Subcutaneous adipose tissue (tissue), 4 donors: Measurements from ENCODE around the gene IL21R. TPM values are rescaled to one million over a fixed set of nuclear protein-coding genes. Genes with fewer than 3 reads are reported as not detected.

ENCODE experiments used
- total RNA-seq, 4 donors: library from RNA; depleted of rRNA; stranded (reverse); fragments of >200 nt; gene quantifications; one replicate each; pipeline ENCODE4 v1.1.0, GENCODE V29; 2016
- TF ChIP-seq, protein P1 (sequence below): fragments of 450-650 bp; IDR thresholded peaks from one replicate; pipeline ENCODE4 v1.5.1; 2016; ENCODE audit warnings: low read depth, mild to moderate bottlenecking, control low read depth, antibody characterized with exemption, moderate library complexity

The IL21R gene
- total RNA-seq, 4 donors from 2014 or later: 0.51 TPM; not detected in 3

GRCh38 chr16:27437946-27438345, 36.0 kb downstream of the IL21R start:
- TF ChIP-seq, protein P1, sequence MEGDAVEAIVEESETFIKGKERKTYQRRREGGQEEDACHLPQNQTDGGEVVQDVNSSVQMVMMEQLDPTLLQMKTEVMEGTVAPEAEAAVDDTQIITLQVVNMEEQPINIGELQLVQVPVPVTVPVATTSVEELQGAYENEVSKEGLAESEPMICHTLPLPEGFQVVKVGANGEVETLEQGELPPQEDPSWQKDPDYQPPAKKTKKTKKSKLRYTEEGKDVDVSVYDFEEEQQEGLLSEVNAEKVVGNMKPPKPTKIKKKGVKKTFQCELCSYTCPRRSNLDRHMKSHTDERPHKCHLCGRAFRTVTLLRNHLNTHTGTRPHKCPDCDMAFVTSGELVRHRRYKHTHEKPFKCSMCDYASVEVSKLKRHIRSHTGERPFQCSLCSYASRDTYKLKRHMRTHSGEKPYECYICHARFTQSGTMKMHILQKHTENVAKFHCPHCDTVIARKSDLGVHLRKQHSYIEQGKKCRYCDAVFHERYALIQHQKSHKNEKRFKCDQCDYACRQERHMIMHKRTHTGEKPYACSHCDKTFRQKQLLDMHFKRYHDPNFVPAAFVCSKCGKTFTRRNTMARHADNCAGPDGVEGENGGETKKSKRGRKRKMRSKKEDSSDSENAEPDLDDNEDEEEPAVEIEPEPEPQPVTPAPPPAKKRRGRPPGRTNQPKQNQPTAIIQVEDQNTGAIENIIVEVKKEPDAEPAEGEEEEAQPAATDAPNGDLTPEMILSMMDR: no peak

DNA sequence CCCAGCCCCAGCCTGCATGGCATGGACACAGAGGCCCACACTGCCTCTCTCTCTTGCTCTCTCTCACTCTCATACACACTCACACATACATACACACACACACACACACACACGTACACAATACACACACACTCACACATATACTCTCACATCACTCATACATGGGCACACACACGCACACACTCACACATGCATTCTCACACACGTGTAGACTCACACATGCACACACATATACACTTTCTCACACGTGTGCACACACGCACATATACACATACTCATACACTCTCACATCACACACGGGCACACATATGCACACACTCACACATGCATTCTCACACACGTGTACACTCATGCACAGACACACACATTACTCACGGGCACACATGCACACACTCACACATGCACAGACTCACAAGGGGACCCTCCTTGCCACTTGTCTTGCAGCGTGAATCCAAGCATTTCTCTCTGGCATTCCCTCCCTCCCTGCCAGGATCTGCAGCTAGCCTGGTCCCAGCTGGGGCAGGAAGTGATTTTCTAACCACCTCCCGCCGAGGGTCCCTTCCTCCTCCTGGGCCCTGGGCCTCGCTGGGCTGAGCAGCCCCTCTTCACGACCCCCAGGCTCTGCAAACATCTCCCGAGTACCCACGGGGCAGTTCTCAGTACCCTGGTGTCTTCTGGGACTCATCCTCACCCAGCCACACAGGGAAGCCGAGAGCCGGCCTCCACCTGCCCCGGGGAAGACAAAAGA, 37.5 kb downstream of the IL21R start:
- TF ChIP-seq, protein P1: no peak

DNA sequence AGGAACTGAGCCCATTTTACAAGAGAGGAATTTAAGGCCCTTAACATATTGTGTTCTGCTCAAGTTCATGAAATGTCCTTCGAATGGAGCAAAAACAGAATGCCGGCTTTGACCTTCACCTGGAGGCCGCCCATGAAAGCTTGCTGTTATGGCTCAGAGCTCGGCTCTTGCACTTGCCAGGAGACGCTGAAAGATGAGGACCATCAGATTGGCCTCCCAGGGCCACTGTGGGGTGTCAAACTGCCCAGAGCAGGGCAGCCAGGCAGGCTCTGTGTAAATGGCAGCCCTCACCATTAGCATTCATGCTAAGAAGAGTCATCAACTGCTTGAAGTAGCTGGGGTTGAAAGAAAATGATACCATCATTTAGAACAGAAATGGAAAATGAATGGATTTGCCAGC, 39.3 kb downstream of the IL21R start:
- TF ChIP-seq, protein P1: no peak

DNA sequence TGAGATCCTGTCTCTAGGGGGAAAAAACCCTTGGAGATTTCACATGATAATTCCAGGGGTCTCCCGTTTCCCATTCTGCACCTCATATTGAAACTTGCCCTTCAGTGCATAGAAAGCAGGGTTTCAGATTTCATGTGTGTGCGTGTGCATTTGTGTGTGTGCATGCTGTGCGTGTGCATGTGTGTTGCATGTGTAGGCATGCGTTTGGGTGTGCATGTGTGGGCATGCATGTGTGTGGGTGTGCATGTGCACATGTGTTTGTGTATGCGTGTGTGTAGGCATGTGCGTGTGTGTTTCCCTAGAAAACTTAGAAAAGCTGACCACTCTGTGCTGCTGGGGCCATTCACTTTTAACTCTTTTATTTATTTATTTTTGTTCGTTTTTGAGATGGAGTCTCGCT, 40.0 kb downstream of the IL21R start:
- TF ChIP-seq, protein P1: no peak

DNA sequence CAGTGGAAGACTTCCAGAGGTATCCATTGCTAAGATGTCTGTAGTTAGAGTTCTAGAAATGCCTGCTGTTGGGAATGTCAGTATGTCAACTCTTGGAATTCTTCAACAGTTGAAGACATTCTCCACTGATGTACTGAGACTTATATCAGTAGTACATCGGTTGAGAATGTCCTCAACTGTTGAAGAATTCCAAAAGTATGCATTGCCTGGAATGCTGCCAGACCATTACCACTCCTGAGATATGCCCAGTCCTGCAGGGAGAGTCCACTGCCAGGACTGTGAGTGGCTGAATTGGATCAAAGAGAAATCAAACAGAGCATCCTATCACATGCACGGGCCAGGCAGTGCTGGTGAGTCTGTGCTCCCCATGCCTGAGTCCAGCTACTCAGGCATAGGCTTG, 42.0 kb downstream of the IL21R start:
- TF ChIP-seq, protein P1: no peak

DNA sequence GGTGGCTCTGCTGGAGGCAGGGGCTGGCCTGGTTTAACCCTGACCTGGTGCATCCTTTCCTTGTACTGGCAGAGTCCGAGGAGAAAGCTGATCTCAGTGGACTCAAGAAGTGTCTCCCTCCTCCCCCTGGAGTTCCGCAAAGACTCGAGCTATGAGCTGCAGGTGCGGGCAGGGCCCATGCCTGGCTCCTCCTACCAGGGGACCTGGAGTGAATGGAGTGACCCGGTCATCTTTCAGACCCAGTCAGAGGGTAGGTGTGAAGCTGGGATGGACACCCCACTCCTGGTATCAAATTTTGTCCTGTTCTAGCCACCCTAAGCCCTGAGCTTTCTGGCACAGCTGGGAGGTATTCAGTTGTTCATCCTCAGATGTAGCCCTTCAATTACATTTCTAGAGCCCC, 42.5 kb downstream of the IL21R start:
- TF ChIP-seq, protein P1: no peak

- TF ChIP-seq, protein P1: no peak
These were observed 43.7 kb downstream of the IL21R start for GRCh38 chr16:27445502-27446175.
